ENCODE measurements around the gene PLEKHO2.

The PLEKHO2 gene

DNA sequence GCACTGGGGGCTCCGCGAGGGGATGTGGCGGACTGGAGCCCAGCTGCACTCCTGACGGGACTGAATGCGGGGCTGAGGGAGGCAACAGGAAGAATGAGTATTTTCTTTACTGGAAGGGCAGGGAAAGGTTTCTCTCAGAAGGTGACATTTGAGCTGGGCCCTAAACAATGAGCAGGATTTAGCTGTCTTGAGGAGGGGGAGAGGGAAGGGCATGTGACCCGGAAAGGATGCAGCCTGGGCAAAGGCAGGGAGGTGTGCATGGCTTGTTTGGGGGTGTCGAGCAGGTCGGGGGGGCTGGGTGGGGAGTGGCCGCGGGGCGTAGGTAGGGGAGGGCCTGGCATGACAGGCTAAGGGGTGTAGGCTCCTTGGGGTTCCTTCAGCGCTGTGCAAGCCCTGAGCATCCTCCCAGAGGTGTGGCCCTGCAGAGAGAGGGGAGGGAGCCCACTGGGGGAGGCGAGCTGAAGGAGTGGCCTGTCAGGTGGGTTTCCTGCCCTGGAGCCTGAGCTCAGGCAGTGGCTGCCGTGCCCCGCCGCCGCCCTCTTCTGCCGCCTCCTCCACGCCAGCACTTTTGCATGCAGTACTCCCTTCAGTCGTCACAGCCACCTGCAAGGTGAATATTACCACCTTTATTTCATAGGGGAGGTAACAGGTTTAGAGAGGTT is 52.8 kb downstream of the PLEKHO2 start:
- peak; percentile 84 for DNase-seq (ENCODE audit: low read depth)

DNA sequence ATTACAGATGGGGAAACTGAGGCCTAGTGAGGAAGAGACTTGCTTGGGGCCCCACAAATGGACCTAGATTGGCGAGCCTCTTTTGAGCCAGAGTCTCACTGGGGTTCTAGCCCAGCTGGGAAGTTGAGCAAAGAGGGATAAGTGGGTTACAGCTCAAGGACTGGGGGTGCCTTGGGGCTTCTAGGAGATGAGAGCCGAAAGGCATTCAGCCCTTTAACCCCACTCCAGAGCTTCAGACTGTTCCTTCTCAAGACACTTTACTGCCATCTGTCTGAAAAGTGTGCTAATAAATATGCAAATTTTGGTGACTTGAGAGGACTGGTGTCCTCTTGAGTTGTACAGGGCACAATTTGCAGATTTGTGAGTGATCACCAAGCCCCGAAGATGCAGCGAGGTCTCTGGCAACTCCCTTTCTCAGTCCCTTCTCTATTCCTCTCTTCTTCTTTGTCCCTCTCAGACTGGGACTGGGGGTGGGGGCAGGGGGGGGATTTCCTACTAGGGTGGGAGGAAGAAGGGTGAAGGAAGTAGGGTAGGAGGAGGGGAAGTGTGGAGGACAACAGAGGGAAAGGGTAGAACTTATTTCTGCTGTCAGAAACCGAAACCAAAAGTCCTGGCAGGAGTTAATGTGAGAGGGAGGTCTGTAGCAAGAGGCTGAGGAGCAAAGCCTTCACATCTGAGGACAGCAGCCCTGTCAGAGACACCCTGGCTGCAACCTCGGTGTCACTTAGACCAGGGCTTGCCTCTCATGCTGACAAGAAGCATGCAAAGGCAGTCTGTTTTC is 53.8 kb downstream of the PLEKHO2 start:
- DNase-seq (ENCODE audit: low read depth) = no peak

DNA sequence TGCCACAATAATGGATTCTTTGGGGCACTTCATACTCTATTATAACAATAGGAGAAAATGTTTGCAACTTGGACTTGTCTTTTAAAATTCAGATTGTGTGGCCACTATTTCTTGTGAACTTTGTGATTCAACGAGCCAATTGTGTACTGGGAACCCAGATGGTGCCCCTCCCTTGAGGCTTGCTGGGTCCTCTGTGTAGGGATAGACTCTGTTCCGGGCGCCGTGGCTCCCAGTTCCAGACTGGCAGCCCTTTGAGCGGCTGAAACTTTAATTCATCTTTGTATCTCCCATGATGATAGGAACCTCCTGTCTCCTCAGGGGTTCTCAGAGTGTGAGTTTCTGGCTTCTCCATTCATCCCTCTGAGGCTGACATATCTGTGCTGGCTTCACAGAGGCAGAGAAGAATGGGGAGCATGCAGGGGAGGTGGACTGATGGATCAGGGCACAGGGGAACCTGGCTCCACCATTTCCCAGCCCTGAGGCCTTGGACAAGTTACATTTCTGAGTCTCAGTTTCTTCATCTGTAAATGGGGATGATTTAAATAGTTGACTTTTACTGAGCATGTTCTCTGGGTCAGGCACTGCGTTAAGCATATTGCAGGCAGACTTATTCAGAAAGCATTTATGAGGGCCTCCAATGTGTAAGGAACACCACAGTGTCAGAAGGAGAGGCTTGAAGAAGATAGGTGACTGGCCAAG is 54.8 kb downstream of the PLEKHO2 start:
- DNase-seq (ENCODE audit: low read depth) = no peak

DNA sequence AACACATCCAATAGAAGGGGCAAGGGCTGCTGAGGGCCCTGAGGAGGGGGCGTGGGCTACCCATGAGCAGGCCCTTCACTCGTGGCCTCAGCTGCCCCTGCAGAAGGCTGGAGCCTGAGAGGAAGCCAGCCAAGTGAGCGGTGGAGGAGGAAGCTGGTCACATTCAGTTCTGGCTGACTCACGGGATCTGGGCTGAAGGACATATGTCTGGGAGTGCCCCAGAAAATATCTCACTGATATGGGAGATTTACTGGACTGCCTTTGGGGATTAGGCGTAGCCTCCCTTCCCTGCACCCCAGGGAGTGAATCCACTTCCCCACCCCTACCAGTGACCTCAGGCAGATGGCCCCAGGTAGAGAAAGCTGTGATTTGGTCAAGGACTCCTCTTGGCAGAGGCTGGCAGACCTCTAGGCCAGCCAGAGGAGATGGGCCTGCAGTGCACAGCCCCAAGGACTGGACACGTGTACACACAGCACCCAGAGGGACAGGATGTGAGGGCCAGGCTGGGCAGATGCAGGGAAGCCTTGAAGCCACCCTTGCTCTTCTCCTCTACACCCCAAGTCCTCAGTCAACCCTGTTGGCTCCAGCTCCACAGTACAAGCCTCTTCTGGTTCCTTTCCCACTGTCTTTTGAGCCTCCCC is 55.8 kb downstream of the PLEKHO2 start:
- DNase-seq (ENCODE audit: low read depth) = no peak

DNA sequence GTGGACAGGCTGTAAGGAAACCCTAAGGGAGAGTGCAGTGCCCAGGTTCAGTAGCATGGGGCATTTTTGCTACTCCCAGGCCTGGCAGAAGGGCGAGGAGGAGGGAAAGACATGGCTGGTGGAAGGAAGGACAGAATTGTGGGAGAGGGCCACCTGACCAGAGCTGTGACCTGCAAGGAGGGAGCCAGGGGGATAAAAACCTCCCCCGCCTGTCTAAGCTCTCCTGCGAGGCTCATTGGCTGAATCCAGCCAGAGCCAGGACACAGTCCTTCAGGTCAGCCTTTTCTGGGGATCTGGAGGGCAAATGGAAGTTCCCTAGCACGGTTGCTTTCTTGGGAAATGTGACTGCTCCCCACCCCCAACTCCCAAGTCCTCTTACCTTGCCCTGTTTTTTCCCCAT is 56.7 kb downstream of the PLEKHO2 start:
- no peak for DNase-seq (ENCODE audit: low read depth)

DNA sequence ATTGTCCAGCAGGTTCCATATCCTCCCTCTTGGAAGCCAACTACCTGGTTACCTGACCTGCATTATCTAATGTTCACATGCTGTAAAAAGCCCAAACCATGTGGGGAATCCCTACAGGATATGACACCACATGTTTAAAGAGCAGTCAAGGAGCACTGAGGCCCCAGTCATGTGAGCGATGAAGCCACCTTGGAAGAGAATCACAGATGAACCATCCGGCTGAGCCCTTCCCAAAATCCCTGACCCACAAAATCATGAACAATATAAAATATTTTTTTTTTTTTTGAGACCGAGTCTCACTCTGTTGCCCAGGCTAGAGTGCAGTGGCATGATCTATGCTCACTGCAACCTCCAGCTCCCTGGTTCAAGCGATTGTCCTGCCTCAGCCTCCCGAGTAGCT is 59.4 kb downstream of the PLEKHO2 start:
- no peak for DNase-seq (ENCODE audit: low read depth)

DNA sequence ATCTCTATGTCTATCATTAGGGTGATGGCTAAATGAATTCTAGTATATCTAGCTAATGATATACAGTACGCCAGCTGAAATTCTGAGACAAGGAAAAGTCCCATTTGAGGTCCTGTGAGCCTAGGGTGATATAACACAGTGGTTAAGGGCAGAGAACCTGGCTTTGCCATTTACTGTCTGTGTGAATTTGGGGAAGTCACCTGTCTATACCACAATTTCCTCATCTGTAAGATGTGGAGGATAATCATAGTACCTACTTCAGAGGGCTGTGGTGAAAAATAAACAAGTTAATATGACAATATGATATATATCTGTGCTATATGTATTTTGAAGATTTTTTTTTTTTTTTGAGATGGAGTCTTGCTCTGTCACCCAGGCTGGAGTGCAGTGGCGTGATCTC is 60.2 kb downstream of the PLEKHO2 start:
- no peak for DNase-seq (ENCODE audit: low read depth)

DNA sequence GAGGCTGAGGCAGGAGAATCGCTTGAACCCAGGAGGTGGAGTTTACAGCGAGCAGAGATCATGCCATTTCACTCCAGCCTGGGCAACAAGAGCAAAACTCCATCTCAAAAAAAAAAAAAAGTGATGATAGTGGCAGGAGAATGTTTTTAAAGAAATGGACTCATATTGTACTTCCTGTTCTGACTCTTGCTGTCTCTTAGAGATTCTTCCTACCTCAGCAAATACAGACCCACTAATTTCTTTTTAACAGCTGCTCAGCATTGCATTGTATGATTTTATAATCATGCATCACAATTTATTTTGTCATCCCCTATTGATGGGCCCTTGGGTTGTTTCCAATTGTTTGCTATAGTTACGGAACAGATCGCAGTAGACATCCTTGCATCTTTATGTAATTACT is 61.1 kb downstream of the PLEKHO2 start:
- no peak for DNase-seq (ENCODE audit: low read depth)

DNA sequence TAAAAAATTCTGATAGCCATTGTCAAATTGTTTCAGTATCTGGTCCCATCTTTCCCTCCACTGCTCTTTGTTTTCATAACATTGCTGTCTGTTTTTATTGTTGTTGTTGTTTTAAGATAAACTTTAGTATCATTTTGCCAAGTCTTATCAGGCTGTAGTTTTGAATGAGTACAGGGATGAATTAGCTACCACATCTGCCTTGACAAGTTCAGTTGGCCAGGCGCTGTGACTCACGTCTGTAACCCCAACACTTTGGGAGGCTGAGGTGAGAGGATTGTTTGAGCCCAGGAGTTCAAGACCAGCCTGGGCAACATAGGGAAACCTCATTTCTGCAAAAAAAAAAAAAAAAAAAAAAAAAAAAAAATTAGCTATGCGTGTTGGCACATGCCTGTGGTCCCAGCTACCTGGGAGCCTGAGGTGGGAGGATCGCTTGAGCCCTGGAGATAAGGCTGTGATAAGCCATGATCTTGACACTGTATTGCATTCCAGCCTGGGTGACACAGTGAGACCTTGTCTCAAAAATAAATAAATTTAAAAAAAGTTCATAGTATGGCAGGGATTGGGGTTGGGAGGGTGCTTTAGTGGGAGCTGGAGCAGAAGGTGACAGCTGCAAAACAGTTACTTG is 61.7 kb downstream of the PLEKHO2 start:
- DNase-seq (ENCODE audit: low read depth) = no peak

DNA sequence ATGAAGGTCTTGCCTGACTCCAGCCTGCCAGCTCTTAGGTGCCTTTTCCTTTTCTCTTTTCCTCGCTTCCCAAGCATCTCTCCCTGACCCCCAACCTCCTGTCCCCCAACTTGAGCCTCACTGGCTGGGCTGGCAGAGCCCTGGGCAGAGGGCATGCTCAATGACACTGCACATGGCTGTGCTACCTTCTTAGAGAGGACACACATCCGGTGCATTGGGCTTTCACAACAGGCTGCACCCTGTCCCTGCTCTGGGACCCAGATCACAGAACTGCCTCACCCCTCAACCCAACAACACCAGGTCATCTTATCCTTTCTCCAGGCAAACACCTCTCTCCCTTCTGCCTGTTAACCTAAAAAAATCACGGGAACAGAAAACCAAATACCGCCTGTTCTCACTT is 62.5 kb downstream of the PLEKHO2 start:
- DNase-seq (ENCODE audit: low read depth) = no peak

DNA sequence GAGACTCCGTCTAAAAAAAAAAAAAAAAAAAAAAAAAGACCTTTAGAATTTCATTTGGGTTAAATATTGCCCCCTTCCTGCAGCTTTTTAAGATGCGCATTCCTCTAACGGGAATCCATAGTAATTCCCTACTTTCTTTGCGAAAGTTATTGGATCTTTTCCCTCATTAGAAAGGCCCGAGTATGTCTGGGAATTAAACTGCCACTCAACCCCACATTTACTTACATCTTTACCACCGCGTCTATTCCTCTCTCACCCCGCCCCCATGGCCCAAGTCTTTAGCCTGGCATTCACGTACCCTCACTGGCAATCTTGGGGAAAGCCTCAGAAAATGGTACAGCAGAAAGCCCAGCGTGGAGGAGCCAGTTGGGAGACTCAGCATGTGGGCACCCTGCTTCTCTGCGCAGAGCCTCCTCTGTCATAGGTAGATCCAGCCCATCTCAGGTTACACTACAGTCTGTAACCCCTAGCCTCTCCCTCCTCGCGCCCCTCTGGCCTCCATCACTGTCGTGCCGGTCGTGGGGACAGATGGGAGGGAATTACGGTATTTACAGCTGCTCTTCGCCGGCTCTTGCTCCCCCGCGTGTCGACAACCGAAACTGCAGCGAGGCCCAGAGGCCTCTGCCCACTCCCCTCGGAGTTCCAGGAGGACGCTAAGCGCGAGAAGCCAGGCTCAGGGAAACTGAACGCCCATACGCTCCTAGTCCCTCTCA is 63.6 kb downstream of the PLEKHO2 start:
- DNase-seq (ENCODE audit: low read depth) = peak; percentile 61

DNA sequence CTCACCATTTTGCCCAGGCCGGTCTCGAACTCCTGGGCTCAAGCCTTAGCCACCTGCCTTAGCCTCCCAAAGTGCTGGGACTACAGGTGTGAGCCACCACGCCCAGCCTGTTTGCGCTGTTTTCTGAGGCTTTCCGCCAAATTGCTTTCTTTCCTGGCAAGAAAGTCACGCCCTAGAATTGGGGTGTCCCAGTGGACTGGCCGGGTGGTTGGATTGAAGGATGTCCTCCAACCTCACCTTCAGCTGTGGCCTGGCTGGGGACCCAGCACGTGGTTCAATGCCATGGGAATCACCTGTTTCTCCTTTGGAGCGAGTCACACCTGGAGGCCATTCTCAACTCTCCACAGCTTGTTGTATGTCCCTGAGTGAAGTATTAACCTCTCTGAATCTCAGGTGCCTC is 64.2 kb downstream of the PLEKHO2 start:
- DNase-seq (ENCODE audit: low read depth) = no peak

DNA sequence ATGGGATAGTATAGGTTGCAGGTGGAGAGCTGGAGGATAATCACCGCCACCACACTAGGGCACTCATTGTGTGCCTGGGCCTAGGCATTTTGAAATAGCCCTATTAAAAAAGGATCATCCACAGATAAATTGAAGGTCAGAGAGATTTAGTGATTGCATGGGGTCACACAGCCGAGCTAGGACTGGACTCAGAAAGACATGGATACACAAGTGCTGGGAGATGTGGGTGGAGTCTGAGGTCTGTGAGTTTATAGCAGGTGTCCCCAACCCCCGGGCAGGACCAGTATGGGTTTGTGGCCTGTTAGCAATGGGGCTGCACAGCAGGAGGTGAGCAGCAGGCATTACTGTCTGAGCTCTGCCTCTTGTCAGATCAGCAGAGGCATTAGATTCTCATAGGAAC is 64.7 kb downstream of the PLEKHO2 start:
- no peak for DNase-seq (ENCODE audit: low read depth)

DNA sequence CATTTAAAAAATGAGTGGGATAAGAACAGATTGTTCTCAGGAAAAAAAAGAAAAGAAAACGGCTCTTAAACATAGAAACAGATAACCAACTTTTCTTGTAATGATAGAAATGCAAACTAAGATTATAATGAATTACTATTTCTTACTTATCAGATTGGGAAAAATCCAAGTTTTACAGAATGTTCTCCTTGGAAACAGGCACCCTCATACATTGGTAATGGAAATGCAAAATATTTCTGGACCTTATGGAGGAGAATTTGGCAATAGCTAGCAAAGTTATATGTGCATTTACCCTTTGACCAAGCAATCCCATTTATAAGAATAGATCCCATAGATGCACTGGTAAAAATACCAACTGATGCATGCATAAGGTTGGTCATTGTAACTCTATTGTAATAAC is 66.3 kb downstream of the PLEKHO2 start:
- no peak for DNase-seq (ENCODE audit: low read depth)

DNA sequence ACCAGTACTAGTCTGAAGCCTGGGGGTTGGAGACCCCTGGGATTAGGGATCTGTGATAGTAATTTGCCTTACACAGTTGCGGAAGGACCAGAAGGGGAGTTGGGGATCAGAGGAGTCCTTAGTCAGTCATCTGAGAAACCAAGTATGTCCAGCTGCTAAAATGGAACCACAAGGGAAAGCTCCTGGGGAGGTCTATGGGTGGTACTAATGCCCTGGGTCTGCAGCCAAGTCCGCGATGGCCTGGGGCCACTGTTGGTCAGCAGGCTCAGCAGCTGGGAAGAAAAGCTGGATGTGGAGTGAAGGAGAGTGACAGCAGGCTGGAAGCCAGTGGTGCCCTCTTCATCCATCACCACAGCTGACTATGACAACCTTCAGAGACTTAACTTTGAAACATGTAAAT is 67.8 kb downstream of the PLEKHO2 start:
- no peak for DNase-seq (ENCODE audit: low read depth)

DNA sequence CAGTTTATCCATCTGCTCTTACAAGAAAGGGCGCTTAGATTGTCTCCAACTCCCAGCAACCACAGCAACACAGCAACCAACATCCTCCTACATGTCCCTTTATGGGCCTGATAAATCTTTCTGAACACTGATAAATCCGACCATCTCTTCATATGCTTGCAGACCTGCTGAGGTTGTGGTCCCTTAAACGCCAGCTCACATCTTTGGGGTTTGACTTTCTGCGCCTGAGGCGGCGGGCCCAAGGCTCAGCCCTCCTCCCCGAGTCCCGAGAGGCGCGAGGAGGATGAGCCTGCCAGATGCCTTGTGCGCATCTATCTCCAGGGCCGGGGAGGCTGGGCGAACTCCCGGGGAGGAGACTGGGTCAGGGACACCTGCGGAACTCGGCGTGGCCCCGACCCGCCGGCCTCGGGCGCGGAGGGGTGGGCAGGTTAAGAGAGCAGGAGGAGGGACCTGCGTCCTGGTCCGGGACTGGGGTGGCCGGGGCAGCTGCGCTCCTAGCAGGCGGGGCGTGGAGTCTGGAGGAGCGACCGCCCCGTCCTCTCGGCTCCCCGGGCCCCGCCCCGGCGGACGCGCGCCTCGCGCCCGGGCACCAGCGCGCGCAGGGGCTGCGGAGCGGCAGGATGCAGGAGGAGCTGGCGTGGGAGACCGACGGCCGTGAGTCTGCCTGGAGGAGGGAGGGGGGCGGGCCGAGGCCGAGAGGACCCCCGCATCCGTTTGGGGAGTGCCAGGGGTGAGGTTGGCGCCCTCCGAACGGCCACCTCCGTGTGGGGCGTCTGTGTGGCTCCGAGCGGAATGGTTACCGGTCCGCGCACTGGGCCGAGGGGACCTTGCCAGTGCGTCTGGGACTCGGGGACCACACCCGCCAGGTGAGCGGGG is 69.8 kb downstream of the PLEKHO2 start, which contains the start of gene ANKDD1A:
Gene ANKDD1A (plus strand): TSS at position 592 of the 876 bp plus-strand sequence. CDS start 29 bp downstream, at position 621.
- no peak for DNase-seq (ENCODE audit: low read depth)

DNA sequence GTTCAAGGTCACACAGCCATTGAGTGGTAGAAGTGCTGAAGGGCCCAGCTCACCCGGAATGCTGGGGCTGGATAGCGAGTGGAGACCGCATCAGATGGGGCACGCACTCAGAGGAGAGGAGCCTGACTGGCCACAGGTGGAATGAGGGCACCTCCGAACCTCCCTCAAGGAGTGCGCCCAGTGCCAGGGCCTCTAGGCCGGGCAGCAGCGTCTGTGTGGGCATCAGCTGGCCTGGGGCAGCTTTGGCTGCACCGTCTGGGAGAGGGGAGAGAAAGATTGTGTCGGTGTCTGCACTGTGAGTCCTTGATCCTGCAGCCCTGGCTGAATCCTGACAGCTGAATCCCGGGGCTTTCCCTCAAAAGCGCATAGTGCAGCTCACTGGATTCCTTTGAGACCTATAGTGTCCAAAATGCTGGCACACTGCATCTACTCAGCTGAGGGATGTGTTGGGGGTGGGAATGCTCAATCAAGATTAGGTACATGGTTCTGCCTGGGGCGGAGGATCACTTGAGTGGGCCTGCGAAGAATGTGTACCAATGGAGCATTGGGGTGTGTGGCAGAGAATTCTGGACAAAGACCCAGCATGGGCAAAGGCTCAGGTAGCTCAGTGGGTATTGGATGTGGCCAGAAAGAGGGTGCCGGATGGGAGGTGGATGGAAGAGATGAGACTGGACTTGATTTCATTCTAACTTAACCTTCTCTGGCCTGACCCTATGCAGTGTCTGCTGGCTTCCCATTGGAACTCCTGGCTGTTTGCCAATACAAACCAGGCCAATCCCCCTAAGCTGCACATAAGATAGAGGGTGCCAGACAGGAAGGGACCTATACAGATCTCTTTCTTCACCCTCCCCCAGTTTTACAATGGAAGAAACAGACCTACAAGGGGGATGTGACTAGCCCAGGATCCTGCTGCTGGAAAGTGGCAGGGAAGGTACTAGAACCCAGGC is 70.9 kb downstream of the PLEKHO2 start:
- no peak for DNase-seq (ENCODE audit: low read depth)

DNA sequence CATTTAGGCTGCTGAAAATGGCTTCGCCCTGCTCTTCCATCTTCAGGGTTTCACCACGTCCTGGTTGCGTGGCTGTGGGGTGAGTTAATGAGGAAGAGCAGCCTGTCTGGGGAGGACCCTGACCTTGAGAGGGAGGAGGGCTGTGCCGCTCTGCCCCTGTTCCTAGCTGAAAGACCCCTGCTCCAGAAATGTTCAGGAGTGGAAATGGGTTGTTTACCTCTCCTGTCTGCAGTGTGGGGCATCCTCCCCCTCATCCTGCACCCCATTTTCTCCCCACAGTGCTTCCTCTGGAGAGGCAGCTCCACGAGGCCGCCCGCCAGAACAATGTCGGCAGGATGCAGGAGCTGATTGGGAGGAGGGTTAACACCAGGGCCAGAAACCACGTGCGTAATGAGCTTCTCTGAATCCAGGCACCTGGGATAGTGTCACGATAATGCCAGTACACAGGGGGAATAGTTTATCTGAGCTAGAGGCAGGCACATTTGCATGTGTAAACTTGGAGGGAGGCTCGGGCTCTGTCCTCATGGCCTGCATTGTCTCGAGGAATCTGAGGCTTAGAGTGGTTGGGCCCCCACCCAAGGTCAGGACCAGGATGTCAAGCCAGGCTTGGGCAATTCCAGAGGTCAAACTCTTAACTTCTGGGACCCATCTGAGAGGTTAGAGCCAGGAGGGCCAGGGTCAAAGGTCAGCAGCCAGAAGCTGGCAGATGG is 74.0 kb downstream of the PLEKHO2 start:
- DNase-seq (ENCODE audit: low read depth) = no peak

DNA sequence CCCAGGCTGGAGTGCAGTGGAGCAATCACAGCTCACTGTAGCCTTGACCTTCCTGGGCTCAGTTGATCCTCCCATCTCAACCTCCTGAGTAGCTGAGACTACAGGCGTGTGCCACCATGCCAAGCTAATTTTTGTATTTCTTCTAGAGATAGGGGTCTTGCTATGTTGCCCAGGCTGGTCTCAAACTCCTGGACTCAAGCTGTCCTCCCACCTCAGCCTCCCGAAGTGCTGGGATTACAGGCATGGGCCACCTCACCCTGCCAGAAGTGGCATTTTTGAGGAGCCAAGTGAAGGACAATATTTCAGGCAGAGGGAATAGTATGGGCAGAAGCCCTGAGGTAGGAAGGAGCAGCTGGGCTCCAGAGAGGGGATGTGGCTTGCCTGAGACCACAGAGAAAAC is 74.7 kb downstream of the PLEKHO2 start:
- no peak for DNase-seq (ENCODE audit: low read depth)
